HL-60 (cell line): ENCODE measurements around the gene UXS1.

Experiments used
- DNase-seq, 2 experiments: peaks; one replicate each; pipeline ENCODE4 v3.0.0-alpha.2; 2010 to 2020; ENCODE audit warnings: low read depth in 1 of 2, low spot score in 1 of 2
- H3K27ac ChIP-seq: fragments of 250-450 bp; sonication (Bioruptor Pico); replicated peaks from 2 replicates; pipeline ENCODE4 v1.5.1; 2020; ENCODE audit warnings: mild to moderate bottlenecking, moderate library complexity
- H3K27me3 ChIP-seq: fragments of 250-450 bp; sonication (Bioruptor Pico); 2 replicates; pipeline ENCODE4 v1.5.1; 2021; ENCODE audit warnings: mild to moderate bottlenecking, moderate library complexity; ENCODE audit not compliant: insufficient read depth, poor library complexity, severe bottlenecking
- H3K4me3 ChIP-seq: replicated peaks from 2 replicates; pipeline ENCODE4 v1.5.1; 2011; ENCODE audit warnings: mild to moderate bottlenecking, control low read depth, low read length; ENCODE audit not compliant: insufficient read depth
- CTCF ChIP-seq: IDR thresholded peaks from one replicate; pipeline ENCODE4 v1.5.1; 2011; ENCODE audit warnings: low read length, control low read depth, inconsistent platforms; ENCODE audit not compliant: insufficient read depth
- GABPA ChIP-seq: IDR thresholded peaks from 2 replicates; pipeline ENCODE4 v1.6.1; 2012; ENCODE audit warnings: low read depth
- POLR2AphosphoS5 ChIP-seq: IDR thresholded peaks from 2 replicates; pipeline ENCODE4 v1.6.1; 2012; ENCODE audit warnings: low read depth
- SPI1 ChIP-seq: IDR thresholded peaks from 2 replicates; pipeline ENCODE4 v1.6.1; 2012; ENCODE audit warnings: low read depth, mild to moderate bottlenecking, borderline replicate concordance
- TF ChIP-seq, protein P1 (sequence below): IDR thresholded peaks from 2 replicates; pipeline ENCODE4 v1.6.1; 2012; ENCODE audit warnings: low read depth; ENCODE audit not compliant: insufficient replicate concordance

The UXS1 gene

GRCh38 chr2:106153781-106154180, 40.3 kb downstream of the UXS1 start:
- Histone ChIP-seq H3K27ac (no peak overlapping the region), H3K4me3 (no peak overlapping the region), H3K27me3 (no peaks in the 10 kb centered on the region)
- no peak for TF ChIP-seq GABPA
- TF ChIP-seq SPI1 = no peak
- TF ChIP-seq CTCF = no peak
- TF ChIP-seq POLR2AphosphoS5 = no peak
- TF ChIP-seq, protein P1, sequence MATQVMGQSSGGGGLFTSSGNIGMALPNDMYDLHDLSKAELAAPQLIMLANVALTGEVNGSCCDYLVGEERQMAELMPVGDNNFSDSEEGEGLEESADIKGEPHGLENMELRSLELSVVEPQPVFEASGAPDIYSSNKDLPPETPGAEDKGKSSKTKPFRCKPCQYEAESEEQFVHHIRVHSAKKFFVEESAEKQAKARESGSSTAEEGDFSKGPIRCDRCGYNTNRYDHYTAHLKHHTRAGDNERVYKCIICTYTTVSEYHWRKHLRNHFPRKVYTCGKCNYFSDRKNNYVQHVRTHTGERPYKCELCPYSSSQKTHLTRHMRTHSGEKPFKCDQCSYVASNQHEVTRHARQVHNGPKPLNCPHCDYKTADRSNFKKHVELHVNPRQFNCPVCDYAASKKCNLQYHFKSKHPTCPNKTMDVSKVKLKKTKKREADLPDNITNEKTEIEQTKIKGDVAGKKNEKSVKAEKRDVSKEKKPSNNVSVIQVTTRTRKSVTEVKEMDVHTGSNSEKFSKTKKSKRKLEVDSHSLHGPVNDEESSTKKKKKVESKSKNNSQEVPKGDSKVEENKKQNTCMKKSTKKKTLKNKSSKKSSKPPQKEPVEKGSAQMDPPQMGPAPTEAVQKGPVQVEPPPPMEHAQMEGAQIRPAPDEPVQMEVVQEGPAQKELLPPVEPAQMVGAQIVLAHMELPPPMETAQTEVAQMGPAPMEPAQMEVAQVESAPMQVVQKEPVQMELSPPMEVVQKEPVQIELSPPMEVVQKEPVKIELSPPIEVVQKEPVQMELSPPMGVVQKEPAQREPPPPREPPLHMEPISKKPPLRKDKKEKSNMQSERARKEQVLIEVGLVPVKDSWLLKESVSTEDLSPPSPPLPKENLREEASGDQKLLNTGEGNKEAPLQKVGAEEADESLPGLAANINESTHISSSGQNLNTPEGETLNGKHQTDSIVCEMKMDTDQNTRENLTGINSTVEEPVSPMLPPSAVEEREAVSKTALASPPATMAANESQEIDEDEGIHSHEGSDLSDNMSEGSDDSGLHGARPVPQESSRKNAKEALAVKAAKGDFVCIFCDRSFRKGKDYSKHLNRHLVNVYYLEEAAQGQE = no peak
- no peak for DNase-seq

DNA sequence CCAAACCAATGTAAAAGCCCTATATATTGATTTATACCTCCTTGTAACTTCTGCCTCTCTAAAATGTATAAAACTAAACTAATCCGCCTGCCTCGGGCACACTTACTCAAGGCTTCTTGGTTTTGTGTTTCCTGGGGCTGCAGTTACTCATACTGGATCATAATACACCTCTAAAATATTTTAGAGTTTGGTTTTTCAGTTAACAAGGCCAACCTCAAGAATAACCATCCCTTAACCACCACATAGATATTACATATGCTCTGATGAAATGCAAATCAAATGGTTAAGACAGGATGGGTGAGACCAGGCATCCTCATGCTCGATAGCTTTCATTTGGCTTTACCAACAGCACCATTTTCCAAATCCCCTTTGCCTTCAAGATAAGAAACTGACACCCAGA, 46.4 kb downstream of the UXS1 start:
- no peak for DNase-seq
- no peak overlapping the region for H3K4me3 ChIP-seq
- H3K27ac ChIP-seq = no peak overlapping the region
- no peaks in the 10 kb centered on the region for H3K27me3 ChIP-seq
- TF ChIP-seq SPI1 (no peak), CTCF (no peak), GABPA (no peak), POLR2AphosphoS5 (no peak)
- TF ChIP-seq, protein P1 = no peak

DNA sequence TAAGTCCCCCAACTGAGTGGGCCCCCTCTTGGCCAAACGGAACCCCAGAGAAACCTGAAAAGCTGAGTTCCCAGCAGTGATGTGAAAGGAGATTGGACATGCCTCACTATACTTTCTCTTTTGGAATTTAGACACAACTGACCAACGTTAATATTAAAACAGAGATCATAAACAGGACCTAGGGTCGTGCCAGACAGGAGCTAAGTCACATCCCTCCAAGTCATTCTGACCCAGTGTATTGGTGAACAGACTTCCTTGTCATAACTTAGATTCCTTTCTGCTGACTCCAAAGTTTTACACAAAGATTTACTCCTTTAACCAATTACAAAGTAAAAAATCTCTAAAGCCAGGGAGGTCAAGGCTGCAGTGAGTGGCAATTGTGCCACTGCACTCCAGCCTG, 46.9 kb downstream of the UXS1 start:
- TF ChIP-seq GABPA (no peak), POLR2AphosphoS5 (no peak), SPI1 (no peak)
- TF ChIP-seq, protein P1 = no peak
- H3K27ac ChIP-seq = no peak overlapping the region
- H3K4me3 ChIP-seq = no peak overlapping the region
- no peak for DNase-seq
- no peaks in the 10 kb centered on the region for H3K27me3 ChIP-seq
